GM21737 (cell line): ENCODE results near the gene CGB2.
"Not testable (repeated sequence)": the region's sequence is repeated elsewhere in the genome, so short reads cannot be mapped to it uniquely, and the experiment has no call there.

Source experiments
- ATAC-seq: cut with Tn5 transposase; IDR thresholded peaks from one replicate; pipeline ENCODE4 v1.9.1; 2021; ENCODE audit warnings: mild to moderate bottlenecking, moderate library complexity; ENCODE audit not compliant: unreplicated experiment

CGB2 gene

DNA sequence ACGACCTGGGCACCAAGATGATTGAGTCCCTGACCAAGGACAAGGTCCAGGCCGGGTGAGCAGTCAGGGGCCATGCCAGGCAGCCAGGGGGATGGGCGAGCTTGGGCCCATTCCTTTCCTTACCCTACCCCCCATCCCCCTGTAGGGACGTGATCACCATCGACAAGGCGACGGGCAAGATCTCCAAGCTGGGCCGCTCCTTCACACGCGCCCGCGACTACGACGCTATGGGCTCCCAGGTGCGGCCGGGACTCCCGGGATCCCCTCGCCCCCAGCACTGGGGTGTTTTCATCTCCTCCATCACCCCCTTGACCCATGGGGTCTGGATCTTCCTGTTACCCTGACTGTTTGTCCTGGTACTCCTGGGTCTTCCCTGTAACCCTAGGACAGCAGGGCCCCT, 21.9 kb upstream of the CGB2 start:
- no peak for ATAC-seq

DNA sequence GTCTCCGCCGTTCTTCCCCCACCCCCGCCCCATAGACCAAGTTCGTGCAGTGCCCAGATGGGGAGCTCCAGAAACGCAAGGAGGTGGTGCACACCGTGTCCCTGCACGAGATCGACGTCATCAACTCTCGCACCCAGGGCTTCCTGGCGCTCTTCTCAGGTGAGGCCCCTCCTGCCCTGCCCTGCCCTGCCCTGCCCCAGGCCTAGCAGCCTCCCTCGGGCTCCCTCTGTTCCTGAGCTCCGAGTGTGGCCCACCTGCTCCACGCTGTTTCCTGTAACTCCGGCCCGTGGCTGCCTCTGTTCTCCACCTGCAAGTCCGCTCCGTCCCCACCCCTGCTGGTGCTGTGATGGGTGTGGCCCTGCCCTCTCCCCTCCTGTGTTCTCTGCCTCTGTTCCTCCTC, 21.2 kb upstream of the CGB2 start:
- ATAC-seq: no peak

DNA sequence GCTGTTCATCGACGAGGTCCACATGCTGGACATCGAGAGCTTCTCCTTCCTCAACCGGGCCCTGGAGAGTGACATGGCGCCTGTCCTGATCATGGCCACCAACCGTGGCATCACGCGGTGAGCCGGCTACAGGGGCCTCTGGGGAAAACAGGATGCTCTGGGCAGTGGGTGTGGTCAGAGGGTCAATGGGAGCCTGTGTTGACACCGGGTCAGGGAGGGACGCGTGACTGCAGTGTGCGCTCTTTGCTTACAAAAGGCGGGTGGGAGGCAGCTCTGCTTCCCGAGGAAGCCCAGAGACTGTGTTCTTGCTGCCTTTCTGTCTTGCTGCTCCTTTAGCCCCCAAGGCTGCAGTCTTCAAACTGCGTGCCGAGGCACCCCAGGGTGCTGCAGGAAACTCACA, 20.5 kb upstream of the CGB2 start:
- ATAC-seq: no peak

DNA sequence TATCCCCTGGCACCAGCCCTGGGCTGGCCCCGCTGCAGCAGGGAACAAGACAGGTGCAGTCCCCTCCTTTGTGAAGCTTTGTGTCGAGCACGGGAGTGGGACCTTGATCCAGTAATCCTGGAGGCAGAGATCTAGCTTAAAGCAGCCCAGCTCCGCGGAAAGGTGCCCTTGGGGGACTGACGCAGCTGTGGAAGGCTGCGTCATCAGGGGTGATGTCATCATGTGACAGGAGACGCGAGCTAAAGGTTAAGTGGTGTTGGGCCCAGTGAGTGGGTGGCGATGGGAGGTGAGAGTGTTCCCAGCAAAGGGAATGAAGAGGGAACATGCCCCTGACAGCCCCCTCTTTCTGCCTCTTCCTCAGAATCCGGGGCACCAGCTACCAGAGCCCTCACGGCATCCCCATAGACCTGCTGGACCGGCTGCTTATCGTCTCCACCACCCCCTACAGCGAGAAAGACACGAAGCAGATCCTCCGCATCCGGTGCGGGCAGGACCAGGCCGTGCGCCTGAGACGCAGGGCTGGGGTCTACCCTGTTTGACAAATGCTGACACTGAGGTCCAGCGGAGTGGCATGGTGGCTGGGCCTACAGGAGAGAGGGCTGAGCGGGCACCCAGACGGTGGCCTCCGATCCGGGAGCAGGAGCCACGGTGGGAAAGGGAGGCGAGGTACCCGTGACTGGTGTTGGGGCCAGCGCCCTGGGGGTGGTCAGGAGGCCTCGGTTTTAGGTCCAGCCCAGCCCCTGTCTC, 17.4 kb upstream of the CGB2 start:
- no peak for ATAC-seq

DNA sequence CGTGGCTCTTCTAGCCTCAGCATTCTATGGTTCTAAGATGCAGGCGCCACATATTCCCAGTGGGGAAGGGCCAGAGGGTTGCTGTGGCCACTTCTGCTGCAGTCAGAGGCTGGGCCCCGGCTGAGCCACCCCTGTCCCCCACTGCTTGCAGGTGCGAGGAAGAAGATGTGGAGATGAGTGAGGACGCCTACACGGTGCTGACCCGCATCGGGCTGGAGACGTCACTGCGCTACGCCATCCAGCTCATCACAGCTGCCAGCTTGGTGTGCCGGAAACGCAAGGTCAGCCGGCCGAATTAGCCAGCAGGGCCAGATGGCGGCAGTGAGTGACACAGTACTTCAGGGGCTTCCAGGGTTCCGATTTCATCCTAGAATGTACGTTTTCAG, 16.8 kb upstream of the CGB2 start:
- ATAC-seq: no peak

DNA sequence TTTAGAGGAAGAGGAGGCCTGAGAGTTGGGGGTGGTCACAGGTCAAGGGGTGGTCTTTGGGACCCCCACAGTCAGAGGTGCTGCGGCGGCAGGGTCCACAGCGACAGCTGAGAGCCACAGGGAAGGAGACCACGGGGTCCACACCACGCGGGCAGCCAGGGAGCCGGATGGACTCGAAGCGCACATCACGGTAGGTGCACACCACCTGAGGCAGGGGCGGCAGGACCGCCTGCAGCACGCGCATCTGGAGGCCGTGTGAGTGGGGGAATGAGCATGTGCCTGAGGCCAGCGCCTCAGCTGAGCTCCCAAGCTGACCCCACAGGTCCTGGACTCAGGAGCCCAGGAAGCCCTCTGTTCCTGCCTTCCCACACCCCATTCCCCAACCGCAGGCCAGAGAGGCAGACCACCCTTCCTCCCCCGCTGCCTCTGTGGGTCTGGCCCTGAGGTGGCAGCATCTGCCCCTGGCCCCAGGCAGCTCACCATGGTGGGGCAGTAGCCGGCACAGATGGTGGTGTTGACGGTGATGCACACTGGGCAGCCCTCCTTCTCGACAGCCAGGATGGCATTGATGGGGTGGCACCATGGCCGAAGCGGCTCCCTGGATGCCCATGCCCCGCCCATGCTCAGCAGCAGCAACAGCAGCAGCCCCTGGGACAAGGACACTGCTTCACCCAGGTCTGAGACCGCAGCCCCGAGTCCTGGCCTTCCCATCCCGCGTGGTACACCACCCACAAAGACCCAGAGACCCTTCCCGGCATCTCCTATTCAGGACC, 15.4 kb upstream of the CGB2 start:
- no peak for ATAC-seq

DNA sequence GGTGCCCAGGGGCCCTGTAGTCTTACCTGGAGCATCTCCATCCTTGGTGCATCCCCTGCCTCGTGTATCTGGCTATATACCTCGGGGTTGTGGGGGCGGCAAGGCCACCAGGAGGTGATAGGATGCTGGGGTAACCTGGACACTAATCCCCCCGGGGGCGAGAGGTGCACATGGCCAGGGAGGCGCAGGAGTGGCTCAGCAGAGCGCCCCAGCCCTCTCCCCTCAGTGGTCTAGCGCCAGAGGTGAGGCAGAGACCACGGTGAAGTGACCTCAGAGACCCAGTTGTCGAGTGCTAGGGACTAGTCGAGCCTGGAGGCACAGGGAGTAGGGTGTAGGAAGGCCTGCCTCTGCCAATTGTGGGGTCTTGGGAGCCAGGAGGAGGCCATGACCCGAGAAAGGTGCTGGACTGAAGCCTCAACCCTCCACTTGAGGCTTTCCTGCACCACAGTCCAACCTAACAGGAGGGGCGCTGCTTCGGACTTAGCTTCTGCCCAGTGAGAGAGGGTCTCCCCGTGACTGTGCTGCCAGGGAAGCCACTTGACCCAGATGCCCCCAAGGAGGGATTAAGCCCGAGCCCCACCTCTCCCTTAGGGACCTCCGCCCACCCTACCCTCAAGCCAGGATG, 14.5 kb upstream of the CGB2 start, which contains the start of gene LHB:
TSS of gene LHB (minus strand) at position 51 of the 625 bp plus-strand sequence. CDS start at position 41, 10 bp downstream.
- no peak for ATAC-seq

DNA sequence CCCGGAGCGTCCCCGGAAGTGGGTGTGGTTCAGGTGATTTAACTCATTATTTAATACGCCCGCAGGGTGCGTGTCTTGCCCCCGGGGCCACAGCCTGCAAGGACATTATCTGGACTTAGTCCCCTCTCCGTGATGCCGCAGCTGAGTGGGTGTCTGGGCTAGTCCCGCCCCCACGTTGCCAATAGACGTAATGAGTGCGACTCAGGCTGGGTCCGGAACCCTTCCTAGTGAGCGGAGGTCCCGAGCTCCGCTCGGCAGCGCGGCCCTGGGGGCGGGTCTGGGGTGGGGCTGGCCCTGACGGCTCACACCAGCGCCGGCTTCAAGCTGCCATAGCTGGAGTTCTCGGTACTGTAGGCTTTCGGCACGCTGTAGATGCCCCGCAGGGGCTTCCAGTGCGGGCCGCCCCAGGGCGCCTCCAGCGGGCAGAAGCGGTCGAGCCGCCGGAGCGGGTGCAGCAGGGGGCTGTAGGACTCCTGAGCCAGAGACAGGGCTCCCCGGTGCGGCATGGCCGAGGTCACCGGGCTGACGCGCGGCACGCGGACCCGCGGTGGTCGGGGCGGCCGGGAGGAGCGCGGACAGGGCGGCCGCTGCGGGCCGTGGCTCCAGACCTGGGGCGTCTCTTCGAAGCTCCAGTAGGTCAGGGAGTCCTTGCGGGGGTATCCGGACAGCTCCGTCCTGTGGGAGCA, 13.9 kb upstream of the CGB2 start:
- no peak for ATAC-seq

DNA sequence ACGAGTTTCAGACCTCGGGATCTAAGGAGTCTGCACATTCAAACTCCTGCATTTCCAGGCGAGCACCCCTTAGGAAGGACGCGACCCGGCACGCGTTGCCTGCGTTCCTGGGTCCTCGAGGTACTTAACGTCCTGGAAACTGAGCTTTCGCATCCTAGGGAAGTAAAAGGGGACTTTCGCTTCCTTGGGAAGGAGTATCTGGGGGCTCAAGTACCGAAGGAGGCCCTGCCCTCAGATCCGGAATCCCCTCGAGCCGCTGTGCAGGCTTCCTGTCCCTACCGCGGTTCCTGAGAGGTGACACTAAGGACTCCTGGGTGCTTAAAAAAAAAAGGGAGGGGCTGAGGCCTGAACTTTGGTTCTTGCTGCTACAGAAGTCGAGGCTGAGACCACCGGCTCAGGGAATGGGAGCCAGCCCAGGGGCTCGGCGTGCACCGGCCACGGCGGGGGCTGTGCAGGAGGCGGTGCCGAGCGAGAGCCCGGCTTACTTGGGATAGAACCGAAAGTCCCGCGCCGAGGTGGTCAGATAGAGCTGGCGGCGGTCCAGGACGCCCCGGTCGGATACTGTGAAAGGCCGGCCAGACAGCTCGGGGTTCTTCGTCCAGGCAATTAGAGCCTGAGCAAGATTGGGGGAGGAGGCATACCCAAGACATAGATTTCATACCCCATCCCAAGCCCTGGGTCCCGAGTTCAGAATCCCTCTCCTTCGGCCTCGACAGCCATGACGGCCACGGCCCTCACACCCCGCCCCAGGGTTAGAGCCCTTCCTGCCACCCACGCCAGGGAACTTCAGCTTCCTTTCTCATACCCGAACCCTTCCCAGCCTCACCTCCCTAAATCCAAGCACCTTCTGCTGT, 13.1 kb upstream of the CGB2 start:
- not testable (repeated sequence) for ATAC-seq

DNA sequence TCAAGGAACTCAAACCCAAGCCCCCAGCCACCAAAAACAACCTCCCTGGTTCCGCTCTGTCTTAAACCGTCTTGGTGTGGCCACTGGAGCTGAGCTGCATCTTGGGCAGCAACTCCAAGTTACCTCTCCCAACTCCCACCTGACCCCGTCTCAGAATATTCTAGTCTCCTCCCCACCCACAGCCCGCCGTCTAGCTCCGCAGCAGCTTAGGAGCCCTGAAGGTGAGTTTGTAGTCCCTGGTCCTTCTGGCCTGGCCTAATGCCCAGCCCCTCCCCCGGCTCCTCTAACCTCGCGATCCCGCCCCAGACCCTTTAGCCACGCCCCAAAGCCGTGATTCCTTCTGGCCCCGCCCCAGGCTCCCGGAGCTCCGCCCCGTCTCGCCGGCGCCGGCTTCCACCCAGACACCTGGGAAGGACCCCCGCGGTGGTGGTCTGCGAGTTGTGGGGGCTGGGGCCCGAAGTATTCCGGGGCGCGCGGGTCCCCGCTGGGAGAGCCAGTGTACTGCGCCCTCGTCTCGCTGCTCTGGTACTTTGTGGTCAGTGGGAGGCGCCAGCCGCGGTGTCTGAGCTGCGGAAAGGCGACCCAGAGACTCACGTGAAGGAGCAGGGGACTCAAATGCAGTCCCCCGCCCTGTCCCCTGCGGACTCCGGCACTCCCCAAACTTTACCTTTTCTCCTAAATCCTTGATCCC, 12.3 kb upstream of the CGB2 start:
- ATAC-seq: no peak

DNA sequence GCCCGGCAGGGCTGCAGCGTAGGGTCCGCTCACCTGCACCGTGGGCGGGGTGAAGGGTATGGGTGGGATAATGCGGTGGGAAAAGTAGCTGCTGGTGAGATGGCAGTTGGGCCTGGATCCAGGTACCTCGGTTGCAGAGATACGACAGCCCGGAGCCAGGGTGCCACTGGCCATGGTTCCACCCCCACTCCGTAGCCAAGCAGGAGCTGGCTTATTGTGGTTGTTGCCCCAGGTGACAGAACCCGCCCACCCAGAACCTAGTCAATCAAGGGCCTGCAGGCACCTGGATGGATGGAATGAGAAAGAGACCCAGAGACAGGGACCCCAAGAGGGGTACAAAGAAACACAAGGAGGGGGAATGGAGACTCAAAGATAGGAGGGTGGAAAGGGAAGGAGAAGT, 11.3 kb upstream of the CGB2 start:
- ATAC-seq: no peak

DNA sequence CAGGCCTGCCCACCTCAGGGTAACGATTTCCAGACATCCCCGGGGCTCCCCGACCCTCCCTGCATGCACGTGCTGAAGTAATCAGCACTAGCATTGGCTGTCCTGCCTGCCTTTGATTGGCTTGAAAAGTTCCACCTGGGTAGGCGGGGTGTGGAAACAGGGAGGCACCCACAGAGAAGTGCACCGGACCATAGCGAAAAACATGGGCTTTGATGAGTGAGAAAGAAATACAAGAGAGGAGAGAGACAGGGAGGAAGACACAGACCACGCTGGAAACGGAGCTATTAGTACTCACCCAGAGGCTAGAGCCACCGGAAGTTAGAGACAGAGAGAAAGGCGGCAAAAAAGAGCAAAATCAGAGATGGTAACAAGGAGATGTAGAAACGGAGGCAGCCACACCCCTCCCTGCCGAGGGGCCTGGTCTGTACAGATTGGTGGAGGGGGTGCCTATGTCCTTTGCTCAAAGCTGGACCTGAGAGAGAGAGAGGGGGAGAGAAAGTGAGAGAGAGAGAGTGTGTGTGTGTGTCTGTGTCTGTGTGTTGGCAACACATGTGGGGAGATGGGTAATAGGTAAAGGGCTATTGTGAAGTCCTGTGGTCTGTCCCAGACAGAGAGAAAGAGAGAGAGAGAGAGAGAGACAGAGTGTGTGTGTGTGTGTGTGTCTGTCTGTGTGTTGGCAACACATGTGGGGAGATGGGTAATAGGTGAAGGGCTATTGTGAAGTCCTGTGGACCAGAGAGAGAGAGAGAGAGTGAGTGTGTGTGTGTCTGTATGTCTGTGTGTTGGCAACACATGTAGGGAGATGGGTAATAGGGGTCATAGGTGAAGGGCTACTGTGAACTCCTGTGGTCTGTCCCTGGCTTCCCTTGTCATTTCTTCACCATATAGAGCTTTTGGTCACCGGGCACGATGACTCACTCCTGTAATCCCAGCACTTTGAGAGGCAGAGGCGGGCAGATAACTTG, 10.5 kb upstream of the CGB2 start:
- ATAC-seq: no peak

DNA sequence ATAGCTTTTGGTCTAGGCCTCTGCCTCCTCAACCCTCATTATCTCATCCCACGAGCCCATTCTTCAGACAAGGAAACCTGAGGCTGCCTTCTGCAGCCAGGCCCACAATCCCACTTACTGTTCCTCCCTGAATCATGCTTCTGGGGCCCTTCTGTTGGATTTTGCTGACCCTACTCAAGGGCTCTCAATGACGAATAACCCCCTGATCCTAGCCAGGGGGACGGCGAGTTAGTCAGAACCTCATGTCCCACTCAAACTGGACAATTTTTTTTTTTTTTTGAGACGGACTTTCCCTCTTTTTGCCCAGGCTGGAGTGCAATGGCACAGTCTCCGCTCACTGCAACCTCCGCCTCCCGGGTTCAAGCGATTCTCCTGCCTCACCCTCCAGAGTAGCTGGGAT, 9.6 kb upstream of the CGB2 start:
- ATAC-seq: no peak

DNA sequence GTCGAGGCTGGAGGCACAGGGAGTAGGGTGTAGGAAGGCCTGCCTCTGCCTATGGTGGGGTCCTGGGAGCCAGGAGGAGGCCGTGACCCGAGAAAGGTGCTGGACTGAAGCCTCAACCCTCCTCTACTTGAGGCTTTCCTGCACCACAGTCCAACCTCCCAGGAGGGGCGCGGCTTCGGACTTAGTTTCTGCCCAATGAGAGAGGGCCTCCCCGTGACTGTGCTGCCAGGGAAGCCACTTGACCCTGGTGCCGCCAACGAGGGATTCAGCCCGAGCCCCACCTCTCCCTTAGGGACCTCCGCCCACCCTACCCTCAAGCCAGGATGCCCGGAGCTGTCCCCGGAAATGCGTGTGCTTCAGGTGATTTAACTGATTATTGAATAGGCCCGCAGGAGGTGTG, 7.5 kb upstream of the CGB2 start, which contains the start of gene CGB3:
TSS of gene CGB3 (minus strand) at position 101 of the 400 bp plus-strand sequence. CDS start 362 bp downstream, outside the sequence.
- ATAC-seq: not testable (repeated sequence)

DNA sequence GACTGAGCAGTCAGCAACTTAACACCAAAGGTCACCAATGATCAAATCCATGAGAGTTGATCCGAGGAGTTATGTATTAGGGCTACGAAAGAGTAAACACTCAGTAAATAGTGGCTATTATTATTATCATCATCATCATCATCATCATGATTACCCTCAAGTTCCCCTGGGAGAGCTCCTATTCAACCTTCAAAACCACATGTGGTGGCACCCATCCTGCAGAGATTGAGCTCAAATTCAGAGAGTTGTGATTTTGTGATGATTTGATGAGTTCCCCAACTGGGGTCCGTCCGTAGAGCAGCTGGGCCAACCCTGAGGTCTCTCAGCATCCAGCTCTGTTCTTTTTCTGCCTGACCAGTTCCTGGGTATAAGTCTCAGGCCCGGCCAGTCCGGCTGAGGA, 6.6 kb upstream of the CGB2 start:
- ATAC-seq: not testable (repeated sequence)

DNA sequence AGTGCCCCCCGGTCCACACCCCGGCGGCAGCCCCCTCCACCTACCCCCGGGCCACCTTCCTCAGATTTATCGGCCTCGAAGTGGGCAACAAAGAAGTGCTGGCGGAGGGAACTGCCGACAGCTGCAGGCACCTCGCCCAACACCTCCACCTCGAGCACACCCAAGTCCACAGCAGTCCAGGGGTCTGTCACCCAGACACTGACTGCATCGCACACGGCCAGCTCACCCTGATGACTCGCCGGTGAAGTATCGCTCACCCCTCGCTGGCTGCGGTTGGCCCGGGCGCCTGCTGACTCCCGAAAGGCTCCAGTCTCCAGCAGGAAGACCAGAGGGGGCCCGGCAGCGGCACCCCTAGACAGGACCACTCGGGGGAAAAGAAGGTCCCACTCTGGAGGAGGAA, 6.1 kb upstream of the CGB2 start:
- ATAC-seq: not testable (repeated sequence)

DNA sequence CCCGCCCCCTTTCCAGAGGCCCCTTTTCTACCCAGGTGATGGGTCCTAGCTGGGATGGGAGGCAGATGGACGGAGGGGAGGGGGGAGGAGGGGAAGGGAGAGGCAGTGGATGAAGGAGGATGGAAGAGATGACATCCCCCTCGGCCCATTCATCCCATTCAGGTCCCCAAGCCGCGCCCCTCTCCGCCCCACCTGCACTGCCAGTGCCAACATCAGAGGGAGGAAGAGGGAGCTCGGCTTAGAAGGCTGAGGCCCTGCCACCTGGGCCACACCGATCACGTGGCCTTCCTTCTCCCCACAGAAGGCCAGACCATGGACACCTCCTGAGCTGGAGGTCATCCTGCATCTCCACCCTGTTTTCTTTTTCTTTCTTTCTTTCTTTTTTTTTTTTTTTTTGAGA, 3.0 kb upstream of the CGB2 start:
- ATAC-seq: not testable (repeated sequence)

DNA sequence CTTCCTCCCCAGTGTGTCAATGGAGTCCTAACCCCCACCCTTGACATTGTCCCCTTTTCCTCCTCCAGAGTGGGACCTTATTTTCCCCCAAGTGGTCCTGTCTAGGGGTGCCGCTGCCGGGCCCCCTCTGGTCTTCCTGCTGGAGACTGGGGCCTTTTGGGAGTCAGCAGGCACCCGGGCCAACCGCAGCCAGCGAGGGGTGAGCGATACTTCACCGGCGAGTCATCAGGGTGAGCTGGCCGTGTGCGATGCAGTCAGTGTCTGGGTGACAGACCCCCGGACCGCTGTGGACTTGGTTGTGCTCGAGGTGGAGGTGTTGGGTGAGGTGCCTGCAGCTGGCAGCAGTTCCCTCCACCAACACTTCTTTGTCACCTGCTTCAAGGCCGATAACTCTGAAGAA, 1.9 kb upstream of the CGB2 start:
- ATAC-seq: not testable (repeated sequence)
